GM18861 (cell line): ENCODE measurements around the gene CNPY3.
A peak's percentile ranks its signal among the peaks of the same experiment; 100 is the strongest.

Source experiments
- ATAC-seq: cut with Tn5 transposase; IDR thresholded peaks from one replicate; pipeline ENCODE4 v1.9.1; 2021; ENCODE audit not compliant: unreplicated experiment

The CNPY3 gene

GRCh38 chr6:42958125-42958524, 28.8 kb downstream of the CNPY3 start:
- no peak for ATAC-seq

GRCh38 chr6:42959917-42960242, 30.6 kb downstream of the CNPY3 start:
- no peak for ATAC-seq

- no peak for ATAC-seq
These were observed 31.2 kb downstream of the CNPY3 start, which contains the start of gene GNMT for GRCh38 chr6:42960243-42961019. Gene GNMT, plus strand, starts transcription at chr6:42960754. Its CDS starts 14 bp downstream, at chr6:42960768.

GRCh38 chr6:42961020-42961470, 31.8 kb downstream of the CNPY3 start:
- ATAC-seq, result no peak

DNA sequence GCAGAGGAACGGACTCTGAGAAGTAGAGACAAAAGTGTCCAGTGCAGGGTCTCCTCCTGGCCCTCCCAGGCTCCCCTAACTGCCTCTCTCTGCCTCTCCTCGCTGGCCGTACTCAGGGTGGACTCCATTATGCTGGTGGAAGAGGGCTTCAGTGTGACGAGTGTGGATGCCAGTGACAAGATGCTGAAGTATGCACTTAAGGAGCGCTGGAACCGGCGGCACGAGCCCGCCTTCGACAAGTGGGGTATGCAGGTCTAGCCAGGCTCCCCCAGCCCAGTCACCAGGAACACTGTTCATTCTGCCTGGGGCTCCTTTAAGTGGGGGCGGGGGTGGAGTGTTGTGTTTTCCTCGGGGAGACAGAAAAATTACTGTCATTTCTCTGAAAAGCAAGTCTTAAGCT, 32.8 kb downstream of the CNPY3 start:
- no peak for ATAC-seq

DNA sequence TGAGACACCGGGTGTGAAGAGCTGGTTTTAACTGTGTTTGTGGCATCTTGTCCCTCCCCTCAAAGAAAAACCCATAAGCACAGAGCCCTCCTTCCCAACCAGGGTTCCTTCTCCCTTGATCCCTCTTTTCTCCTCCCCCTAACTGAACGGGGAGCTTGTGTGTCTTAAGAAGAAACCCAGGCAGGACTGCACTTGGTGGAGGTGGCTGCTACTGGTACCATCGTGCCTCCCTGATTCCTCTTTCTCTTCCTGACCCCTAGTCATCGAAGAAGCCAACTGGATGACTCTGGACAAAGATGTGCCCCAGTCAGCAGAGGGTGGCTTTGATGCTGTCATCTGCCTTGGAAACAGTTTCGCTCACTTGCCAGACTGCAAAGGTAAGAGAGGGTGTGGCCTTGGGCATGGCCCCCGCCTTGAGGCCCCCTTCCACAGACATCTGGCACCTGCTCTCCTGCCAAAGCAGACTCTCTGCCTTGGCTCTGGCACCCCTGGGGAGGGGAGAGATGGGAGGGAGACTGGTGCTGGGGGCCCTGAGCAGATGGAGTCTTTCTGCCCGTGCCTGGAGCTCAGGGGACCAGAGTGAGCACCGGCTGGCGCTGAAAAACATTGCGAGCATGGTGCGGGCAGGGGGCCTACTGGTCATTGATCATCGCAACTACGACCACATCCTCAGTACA, 33.4 kb downstream of the CNPY3 start:
- ATAC-seq, result no peak

DNA sequence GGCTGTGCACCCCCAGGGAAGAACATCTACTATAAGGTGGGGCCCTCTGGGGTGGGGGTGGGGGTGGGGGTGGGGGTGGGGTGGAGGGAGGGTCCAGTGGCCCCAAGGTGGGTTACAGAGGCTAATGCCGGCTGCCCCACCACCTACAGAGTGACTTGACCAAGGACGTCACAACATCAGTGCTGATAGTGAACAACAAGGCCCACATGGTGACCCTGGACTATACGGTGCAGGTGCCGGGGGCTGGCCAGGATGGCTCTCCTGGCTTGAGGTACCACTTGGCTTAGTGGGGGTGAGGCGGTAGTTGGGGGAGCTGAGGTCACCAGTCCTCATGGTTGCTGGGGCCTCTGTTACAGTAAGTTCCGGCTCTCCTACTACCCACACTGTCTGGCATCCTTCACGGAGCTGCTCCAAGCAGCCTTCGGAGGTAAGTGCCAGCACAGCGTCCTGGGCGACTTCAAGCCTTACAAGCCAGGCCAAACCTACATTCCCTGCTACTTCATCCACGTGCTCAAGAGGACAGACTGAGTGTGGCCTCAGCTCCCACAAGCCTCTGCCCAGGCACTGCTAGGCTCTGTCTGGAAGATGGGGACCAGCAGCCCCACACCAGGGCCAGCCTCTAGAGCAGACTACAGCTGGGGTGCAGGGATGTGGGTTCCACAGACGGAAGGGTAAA, 34.0 kb downstream of the CNPY3 start:
- ATAC-seq, result no peak

GRCh38 chr6:42963855-42964605, 34.8 kb downstream of the CNPY3 start:
- no peak for ATAC-seq

DNA sequence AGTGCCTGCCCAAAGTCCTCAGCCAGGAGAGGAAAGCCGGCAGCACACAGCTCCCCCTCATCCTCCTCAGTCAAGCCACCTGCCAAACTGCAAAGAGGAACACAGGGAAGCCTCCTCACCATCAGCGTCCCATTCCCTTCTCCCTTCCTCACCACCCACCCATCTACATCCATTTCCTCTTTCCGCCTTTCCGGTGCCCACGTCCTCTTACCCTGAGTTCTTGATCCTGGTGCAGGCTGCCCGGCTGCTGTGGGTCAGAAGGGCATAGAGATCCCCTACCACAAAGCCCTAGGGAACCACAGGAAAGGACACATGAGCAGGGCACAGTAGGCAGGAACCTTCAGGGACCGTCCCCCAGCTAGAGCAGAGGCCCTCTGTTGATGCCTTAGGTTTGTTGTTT, 37.3 kb downstream of the CNPY3 start:
- ATAC-seq, result no peak

DNA sequence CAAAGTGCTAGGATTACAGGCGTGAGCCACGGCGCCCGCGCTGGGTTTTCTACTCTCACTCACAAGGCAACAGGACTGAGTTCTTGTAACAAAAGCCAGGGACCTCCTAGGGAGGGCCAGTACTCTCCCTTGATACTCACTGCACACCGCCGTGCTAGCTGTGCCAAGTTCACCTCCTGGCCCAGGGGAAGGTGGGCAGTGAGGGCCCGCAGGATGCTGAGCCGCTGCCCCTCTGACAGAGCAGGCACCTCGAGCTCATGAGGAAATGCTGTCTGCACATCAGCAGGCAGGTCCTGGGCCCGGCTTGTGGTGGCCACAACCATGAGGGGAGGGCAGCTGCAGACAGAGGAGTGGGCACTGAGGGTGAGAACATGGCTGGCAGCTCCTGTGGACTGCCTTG, 37.9 kb downstream of the CNPY3 start:
- ATAC-seq, result no peak

GRCh38 chr6:42968126-42968701, 38.9 kb downstream of the CNPY3 start:
- no peak for ATAC-seq

- no peak for ATAC-seq
These were observed 39.5 kb downstream of the CNPY3 start for GRCh38 chr6:42968783-42969182.

DNA sequence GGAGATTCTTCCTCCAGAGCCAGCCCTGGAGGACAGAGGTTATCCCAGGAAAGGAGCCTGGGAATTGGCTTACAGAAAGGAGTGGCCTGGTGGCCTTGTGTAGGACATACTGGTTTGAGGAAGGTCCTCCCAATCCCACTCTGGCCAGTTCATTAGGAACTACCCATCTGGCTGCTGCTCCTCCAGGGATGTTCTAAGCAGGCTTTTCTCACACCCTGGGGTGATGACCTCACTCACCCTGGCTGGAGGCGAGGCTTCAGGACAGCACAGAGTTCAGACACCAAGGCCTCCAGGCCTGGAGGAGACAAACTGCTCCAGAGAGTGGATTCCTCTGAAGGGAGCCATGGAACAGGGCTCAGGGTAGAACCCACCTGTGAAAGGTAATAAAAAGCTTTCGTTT, 40.2 kb downstream of the CNPY3 start:
- ATAC-seq, result no peak

DNA sequence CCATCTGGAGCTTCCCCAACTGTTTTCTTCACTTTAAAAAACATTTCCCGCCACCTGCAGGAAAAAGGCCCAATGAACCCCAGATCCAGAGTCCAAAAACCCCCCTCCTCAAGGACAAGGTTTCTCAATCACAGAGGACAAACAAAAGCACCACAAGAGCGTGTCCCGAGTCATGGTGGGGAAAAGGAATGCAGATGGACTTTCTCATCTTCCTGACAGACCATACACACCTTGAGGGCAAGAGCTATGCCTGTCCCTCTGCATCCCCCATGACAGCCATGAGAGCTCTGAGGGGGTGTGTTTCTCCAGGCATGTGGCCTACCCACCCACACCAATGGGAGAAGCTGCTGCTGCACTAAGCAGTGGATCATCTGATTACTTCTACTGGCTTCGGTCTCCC, 40.7 kb downstream of the CNPY3 start:
- no peak for ATAC-seq

- ATAC-seq, result no peak
These were observed 41.8 kb downstream of the CNPY3 start for GRCh38 chr6:42970871-42971612.

- ATAC-seq, result no peak
These were observed 42.6 kb downstream of the CNPY3 start for GRCh38 chr6:42971746-42972327.

- no peak for ATAC-seq
These were observed 44.6 kb downstream of the CNPY3 start for GRCh38 chr6:42973926-42974325.

DNA sequence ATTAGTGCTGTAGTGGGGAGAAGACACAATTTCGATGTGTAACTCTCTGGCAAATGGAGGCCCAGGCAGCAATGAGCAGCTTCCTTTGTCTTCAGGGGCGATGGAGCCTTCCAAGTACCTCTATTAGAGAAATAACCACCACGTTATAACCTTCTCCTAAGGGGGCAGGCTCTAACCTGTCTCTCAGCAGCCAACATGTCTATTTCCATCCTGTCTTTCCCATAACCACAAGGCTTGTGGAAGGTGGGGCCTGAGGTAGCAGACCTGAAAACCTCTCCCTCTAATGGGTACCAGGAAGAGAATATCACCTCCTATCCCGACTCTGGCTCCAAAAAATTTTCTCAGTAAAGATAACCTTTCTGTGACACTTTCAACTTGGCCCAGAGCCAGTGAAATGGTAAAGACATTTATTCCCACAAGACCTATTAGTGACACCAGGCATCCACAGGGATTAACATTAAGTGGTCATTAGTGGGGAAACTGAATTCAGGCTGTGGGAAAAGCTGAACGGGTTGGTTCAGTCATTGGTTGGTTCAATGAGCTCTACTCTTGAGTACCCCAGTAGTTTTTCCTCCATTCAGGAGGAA, 45.7 kb downstream of the CNPY3 start:
- no peak for ATAC-seq

GRCh38 chr6:42978487-42978838, 49.2 kb downstream of the CNPY3 start:
- ATAC-seq, result peak; percentile 14
